GM21381 (cell line): ENCODE measurements around the gene HDDC3.
"Not testable (repeated sequence)": the region's sequence is repeated elsewhere in the genome, so short reads cannot be mapped to it uniquely, and the experiment has no call there.

Experiments used
- ATAC-seq: cut with Tn5 transposase; IDR thresholded peaks from one replicate; pipeline ENCODE4 v1.9.1; 2021; ENCODE audit warnings: mild to moderate bottlenecking, moderate library complexity; ENCODE audit not compliant: unreplicated experiment

The HDDC3 gene

GRCh38 chr15:90930861-90931574 is 1.3 kb downstream of the HDDC3 start:
- no peak for ATAC-seq

DNA sequence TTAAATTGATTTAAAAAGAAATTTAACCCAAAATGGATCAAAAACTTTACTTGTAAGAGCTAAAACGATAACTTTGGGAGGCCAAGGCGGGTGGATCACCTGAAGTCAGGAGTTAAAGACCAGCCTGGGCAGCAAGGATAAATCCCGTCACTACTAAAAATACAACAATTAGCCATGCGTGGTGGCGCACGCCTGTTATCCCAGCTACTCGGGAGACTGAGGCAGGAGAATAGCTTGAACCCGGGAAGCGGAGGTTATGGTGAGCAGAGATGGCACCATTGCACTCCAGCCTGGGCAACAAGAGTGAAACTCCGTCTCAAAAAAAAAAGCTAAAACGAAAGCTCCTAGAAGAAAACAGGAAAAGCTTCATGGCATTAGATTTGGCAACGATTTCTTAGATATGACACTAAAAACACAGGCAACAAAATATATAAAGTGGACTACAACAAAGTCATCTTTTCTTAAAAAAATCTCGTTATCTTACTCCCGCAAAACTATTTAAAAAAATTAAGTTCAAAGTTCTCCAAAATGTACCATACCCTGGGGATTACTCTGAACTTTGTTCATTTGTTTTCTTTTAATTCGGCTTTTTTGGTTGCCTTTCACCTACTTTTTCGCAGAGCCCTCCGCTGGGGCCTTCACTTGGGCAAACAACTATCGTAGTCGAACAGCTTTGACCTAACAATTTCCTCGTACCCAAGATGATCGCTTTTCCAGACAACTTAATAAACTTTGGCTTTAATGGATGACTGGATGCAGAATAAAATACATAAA is 2.9 kb downstream of the HDDC3 start:
- no peak for ATAC-seq

DNA sequence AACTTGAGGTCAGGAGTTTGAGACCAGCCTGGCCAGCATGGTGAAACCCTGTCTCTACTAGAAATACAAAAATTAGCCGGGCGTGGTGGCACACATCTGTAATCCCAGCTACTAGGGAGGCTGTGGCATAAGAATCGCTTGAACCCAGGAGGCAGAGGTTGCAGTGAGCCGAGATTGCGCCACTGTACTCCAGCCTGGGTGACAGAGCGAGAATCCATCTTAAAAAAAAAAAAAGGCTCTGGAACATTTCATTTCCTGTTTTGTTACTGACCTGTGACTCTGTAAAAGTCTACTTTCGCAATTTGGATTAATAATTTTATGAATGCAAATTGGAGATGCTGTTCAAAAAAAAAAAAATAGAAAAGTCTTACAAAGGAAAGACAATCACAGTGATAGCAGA is 4.2 kb downstream of the HDDC3 start:
- not testable (repeated sequence) for ATAC-seq

DNA sequence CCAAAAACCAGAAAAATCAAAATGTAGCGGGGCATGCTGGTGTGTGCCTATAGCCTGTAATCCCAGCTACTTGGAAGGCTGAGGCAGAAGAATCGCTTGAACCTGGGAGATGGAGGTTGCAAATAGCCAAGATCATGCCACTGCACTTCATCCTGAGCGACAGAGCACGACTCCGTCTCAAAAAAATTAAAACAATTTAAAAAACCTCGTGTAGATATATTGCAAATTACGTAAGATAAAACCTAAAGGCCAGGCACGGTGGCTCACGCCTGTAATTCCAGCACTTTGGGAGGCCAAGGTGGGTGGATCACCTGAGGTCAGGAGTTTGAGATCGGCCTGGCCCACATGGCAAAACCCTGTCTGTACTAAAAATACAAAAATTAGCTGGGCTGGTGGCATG is 5.6 kb downstream of the HDDC3 start:
- ATAC-seq, result not testable (repeated sequence)

GRCh38 chr15:90924375-90924774 is 8.0 kb downstream of the HDDC3 start:
- ATAC-seq, result no peak

DNA sequence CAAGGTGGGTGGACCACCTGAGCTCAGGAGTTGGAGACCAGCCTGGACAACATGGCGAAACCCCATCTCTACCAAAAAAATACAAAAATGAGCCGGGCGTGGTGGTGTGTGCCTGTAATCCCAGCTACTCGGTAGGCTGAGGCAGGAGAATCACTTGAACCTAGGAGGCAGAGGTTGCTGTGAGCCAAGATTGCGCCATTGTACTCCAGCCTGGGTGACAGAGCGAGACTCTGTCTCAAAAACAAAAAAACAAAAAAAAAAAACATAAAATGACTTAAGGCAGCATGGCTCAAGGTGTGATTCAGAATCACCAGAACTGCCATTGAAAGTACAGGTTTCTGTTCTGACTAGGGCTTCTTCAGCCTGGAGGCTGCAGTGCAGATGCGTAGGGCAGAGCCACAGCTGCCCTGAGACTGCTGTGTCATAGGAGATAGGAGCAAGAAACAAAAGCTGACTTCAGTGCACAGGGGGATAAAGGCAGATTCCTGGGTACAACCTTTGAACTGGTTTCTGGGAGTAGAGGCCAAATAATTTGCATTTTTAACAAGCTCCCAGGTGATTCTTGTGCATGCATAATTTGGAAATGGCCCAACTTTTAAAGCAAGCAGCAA is 9.5 kb downstream of the HDDC3 start:
- peak; percentile 77 for ATAC-seq

DNA sequence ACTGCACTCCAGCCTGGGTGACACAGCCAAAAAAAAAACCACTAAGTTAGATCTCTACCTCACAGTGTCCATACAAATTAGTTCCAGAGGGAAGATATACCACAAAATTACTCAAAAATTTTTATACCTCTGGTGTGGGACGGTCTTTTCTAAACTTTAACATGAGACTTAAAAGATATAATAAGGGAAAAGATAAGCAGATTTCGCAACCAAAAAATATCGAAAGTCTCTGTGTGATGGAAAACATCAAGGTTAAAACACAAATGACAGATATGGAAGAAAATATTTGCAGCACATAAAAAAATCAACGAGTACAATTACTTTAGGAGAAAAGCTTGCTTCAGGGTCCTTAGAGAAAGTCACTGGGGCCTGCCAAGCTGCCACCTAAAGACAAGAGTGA is 10.5 kb downstream of the HDDC3 start:
- no peak for ATAC-seq

- ATAC-seq, result no peak
Observed at GRCh38 chr15:90918835-90919234, 13.5 kb downstream of the HDDC3 start.

DNA sequence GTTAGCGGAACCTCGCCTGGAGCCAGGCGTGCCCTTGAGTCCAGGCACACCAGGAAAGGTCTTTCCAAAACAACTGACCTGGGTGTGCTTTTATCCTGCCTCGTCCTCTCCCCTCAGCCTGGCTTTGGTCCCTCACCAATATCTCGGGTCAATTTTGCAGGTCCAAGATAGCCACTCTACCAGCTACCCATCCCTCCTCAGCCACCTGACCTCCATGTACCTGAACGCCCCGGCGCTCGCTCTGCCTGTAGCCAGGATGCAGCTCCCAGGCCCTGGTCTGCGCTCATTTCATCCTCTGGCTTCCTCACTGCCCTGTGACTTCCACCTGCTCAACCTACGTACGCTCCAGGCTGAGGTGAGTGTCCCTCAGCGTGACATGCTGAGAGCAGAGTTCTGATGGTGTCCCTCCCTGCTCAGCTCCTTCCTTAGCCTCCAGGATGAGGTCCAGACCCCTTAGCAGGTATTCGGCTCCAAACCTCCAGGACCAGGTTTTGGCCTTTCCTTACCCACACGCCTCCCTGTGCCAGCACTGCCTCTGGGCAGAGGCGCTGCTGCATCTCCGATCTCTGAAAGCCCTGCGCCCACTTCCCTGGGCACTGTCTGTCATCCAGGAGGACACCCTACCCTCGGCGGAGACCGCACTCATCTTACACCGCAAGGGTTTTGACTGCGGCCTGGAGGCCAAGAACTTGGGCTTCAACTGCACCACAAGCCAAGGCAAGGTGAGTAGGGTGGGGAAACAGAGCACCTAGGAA is 14.1 kb downstream of the HDDC3 start:
- ATAC-seq, result no peak

DNA sequence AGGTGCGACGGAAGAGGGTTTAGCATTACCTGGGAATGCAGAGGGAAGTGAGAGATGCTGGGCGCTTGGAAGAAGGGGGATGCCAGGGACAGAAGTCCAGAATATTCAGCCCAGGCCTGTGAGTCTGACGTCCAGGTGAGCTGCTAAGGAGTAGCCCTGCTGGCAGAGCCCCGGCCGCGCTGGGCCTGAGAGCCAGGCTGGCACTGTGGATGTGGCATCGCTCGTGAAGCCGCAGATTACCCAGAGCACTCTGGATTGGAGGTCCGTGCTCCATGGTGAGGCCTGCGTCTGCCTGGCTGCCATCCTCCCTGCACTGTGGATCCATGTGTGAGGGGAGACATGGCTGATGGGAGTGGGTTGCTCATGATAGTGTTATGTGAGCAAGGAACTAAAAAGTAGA is 14.8 kb downstream of the HDDC3 start:
- ATAC-seq, result no peak

DNA sequence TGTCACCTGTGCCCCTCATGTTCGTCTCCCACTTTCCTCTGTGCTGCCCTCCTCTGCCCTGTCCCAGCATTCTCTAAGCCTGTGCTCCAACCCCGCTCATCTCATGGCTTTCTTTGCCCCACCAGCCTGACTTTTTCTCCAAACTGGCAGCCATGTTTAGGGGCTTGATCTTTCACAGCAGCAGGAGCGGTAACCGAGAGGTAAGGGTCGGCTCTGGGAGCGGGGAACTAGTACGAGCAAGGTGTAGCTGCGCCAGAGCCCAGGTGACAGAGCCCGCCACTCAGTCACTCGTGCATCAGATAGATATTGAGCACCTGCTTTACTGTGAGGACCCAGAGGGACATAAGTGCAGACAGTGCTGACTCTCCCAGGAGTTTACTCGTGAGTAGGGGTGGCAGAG is 15.9 kb downstream of the HDDC3 start:
- ATAC-seq, result no peak

- ATAC-seq, result no peak
Observed at GRCh38 chr15:90915808-90916440, 16.4 kb downstream of the HDDC3 start.

GRCh38 chr15:90915216-90915807 is 17.0 kb downstream of the HDDC3 start:
- ATAC-seq, result no peak

DNA sequence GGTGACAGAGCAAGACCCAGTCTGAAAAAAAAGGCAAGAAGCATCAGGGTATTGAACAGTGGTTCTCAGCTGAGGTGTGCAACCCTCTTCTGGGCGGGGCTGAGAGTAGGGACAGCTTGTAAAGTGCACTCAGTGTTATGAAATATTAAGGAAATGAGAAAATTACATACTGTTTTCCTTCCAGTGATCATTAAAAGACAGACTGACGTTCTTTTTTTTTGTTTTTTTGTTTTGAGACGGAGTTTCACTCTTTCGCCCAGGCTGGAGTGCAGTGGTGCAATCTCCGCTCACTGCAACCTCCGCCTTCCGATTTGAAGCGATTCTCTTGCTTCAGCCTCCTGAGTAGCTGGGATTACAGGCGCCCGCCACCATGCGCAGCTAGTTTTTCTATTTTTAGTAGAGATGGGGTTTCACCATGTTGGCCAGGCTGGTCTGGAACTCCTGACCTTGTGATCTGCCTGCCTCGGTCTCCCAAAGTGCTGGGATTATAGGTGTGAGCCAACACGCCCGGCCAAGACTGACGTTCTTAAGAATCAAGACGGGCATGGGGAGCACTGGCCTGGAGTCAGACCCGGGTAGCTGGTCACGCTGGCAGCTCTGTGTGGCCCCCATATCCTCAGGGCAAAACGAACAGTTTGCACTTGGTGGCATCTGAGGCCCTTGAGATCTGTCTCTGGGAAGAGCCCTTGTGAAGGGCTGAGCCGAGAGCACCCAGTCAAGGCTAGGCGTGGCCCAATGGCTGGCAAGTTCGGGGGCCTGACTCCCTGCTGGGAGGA is 17.9 kb downstream of the HDDC3 start:
- ATAC-seq, result no peak

DNA sequence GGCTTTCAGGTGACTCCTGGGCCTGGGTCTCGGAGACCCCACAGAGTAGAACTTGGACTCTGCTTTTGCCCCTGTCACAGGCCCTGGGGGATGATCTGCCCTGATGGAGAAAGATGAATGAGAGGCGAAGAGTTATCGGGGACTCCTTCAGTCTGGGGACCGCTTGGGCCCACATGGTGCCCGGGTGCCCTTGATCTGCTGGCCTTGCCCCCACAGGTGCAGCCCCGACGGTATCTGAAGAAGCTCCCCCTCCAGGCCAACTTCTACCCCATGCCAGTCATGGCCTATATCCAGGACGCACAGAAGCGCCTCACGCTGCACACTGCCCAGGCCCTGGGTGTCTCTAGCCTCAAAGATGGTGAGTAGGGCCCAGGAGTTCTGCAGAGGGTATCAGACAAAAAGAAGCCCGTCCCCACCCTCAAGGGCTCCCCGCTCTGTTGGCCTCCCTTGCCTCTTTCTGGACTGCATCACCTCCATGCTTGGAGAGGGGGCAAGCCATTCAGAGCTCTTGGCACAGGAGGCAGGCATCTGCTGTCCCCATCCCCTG is 18.9 kb downstream of the HDDC3 start:
- ATAC-seq, result no peak

GRCh38 chr15:90912770-90913075 is 19.6 kb downstream of the HDDC3 start:
- ATAC-seq, result no peak

- ATAC-seq, result no peak
Observed at GRCh38 chr15:90911906-90912769, 20.2 kb downstream of the HDDC3 start.

DNA sequence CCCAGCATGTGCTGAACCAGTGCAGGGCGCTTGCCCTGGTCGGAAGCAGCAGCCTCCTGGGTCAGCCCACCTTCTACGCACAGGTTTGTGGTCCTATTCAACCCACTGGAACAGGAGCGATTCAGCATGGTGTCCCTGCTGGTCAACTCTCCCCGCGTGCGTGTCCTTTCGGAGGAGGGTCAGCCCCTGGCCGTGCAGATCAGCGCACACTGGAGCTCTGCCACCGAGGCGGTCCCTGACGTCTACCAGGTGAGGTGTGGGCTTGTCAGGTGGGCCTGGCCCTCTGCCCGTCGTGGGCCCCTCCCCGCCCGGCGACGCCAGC is 21.1 kb downstream of the HDDC3 start:
- no peak for ATAC-seq
